ENCODE data around the gene BGLAP. TPM values are rescaled to one million over a fixed set of nuclear protein-coding genes. Genes with fewer than 3 reads are reported as not detected.

The BGLAP gene
- total RNA-seq, 1 donor from 2014 or later: 0.15 TPM

- DNase-seq (ENCODE audit: low read depth): peak; percentile 70
These were observed 49.5 kb downstream of the BGLAP start for GRCh38 chr1:156291226-156292061.

Other genes with a start within 250 kb of the BGLAP start
- 366 and 540 TPM in 2 replicates for gene SSR2, start 221.2 kb upstream of the BGLAP start, total RNA-seq
- gene UBQLN4, start 188.4 kb upstream of the BGLAP start, total RNA-seq: 16.0 and 25.2 TPM in 2 replicates
- gene LAMTOR2, start 187.4 kb upstream of the BGLAP start, total RNA-seq: 53.6 and 79.0 TPM in 2 replicates
- 0.50 and 43.9 TPM in 2 replicates for gene RAB25, start 181.0 kb upstream of the BGLAP start, total RNA-seq
- gene MEX3A, start 159.7 kb upstream of the BGLAP start, total RNA-seq: 5.0 and 7.1 TPM in 2 replicates
- 420 and 617 TPM in 2 replicates for gene LMNA, start 127.5 kb upstream of the BGLAP start, total RNA-seq
- 0.69 and 7.4 TPM in 2 replicates for gene SEMA4A, start 88.6 kb upstream of the BGLAP start, total RNA-seq
- 5.9 and 17.4 TPM in 2 replicates for gene SLC25A44, start 48.1 kb upstream of the BGLAP start, total RNA-seq
- gene PMF1, start 29.2 kb upstream of the BGLAP start, total RNA-seq: 47.1 and 65.8 TPM in 2 replicates
- gene PAQR6, start 5.9 kb downstream of the BGLAP start, total RNA-seq: 0.80 TPM in 1 of 2 replicates, not detected in the other
- gene SMG5, start 40.6 kb downstream of the BGLAP start, total RNA-seq: 58.5 and 92.8 TPM in 2 replicates
- 0.52 and 1.6 TPM in 2 replicates for gene TMEM79, start 42.1 kb downstream of the BGLAP start, total RNA-seq
- gene GLMP, start 53.5 kb downstream of the BGLAP start, total RNA-seq: 23.7 and 37.2 TPM in 2 replicates
- not detected in 2 replicates for gene VHLL, start 57.1 kb downstream of the BGLAP start, total RNA-seq
- 499 and 846 TPM in 2 replicates for gene CCT3, start 96.1 kb downstream of the BGLAP start, total RNA-seq
- gene TSACC, start 96.3 kb downstream of the BGLAP start, total RNA-seq: not detected in 2 replicates
- 0.55 TPM in 1 of 2 replicates, not detected in the other for gene RHBG, start 127.0 kb downstream of the BGLAP start, total RNA-seq